Measurements from ENCODE around the gene SLC40A1. TPM values are rescaled to one million over a fixed set of nuclear protein-coding genes. Genes with fewer than 3 reads are reported as not detected.

SLC40A1 gene
- total and polyA plus RNA-seq, 2 of the 13 experiments (the other 11 are each of a cell fraction or from before 2014, with no cell fraction given), result 10.6 to 24.9 TPM

GRCh38 chr2:189574793-189575475, 5.7 kb downstream of the SLC40A1 start (continued):
- TF ChIP-seq BCLAF1 (IDR thresholded peaks at IDR 0.05) (no peak), MAX (IDR thresholded peaks at IDR 0.05) (no peak), FOXM1 (CRISPR knock-in tag; IDR thresholded peaks at IDR 0.05) (no peak), ZNF280B (CRISPR knock-in tag; IDR thresholded peaks at IDR 0.05; ENCODE audit: borderline replicate concordance) (no peak), RBM39 (IDR thresholded peaks at IDR 0.05; ENCODE audit: low read depth, low read length, poor library complexity, severe bottlenecking) (no peak), ZNF256 (CRISPR knock-in tag; conservative IDR thresholded peaks at IDR 0.05) (no peak), ZNF142 (CRISPR knock-in tag; IDR thresholded peaks at IDR 0.05) (no peak), ZNF878 (CRISPR knock-in tag; IDR thresholded peaks at IDR 0.05) (peak; percentile 39; the same call in 1 of the 2 replicates), HNRNPUL1 (IDR thresholded peaks at IDR 0.05; ENCODE audit: low read depth, low read length) (peak; percentile 89), ZNF264 (CRISPR knock-in tag; IDR thresholded peaks at IDR 0.05) (no peak), NFE2L2 (IDR thresholded peaks at IDR 0.05; ENCODE audit: low read length) (no peak), ATF5 (CRISPR knock-in tag; IDR thresholded peaks at IDR 0.05; ENCODE audit: low read depth) (no peak), ZNF343 (CRISPR knock-in tag; IDR thresholded peaks at IDR 0.05) (peak; percentile 52; the same call in 1 of the 2 replicates), WIZ (CRISPR knock-in tag; IDR thresholded peaks at IDR 0.05) (no peak), ZNF577 (CRISPR knock-in tag; IDR thresholded peaks at IDR 0.05; ENCODE audit: borderline replicate concordance, low read depth) (no peak), SNAPC5 (CRISPR knock-in tag; IDR thresholded peaks at IDR 0.05; ENCODE audit: borderline replicate concordance) (no peak), ZNF549 (CRISPR knock-in tag; IDR thresholded peaks at IDR 0.05) (no peak)
